SIG-M5 treated with dmso at 0.1 percent for 504 hours (cell line): ENCODE data around the gene CNTNAP4.

Experiments used
- DNase-seq: peaks from one replicate; lab custom pipeline; 2025; ENCODE audit not compliant: unreplicated experiment; lab: John Stamatoyannopoulos, UW

Gene CNTNAP4

DNA sequence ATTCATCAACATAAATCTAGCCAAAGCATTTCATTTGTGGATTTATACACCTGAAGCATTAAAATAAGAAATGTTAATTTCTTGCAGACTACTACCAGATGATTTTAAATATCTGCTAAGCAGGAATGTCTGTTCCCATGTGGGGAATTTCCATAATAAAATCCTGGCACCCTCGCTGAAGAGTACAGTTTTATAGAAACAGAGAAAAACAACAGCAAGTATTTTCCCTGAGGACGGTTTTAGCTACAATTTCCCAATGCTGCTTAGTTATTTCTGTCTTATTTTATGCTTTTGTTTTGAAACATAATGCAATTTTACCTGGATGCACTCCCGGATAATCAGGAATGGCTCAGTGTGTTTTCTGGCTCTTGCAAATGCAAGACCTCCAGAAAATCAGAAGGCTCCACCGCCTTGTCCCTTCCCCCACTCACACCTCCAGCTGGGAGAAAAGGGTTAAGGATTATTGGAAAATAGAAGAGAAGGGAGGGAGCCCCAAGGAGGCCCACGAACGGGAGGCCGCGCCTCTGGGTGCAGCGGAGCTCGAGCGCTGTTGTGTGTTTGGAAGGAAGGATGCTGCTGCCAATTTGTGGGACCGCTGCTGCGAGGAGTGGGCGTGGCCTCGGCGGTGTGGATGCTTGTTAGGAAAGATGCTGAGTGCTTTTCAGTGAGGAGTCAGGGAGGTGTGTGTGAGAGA lies at the start of gene CNTNAP4:
CNTNAP4 (plus strand) TSS at position 657 of the 694 bp plus-strand sequence. CDS start 262 bp downstream, outside the sequence.
- DNase-seq: no peak

DNA sequence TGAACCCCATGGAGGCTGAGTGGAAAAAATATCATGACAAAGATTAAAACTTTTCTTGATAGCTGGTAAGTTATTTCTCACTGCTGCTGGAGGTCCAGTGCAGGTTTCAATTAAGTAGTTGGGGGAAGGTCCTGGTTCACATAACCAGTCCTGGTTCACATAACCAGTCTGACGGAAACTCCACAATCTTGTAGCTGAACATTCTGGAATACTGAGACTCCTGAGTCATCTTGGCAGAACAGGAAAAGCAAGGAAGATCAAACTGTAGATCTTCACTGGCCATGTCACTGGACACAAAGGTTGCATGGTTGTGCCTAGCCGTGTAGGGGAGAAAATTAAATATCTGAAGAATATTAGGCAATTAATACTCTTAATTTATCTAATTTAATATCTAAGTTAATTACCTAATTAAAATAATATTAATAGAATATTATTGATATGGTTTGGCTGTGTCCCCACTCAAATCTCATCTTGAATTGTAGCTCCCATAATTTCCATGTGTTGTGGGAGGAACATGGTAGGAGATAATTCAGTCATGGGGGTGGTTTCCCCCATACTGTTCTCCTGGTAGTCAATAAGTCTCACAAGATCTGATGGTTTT lies 48.6 kb upstream of the CNTNAP4 start:
- DNase-seq: peak; percentile 14

GRCh38 chr16:76232704-76233103 lies 44.5 kb upstream of the CNTNAP4 start:
- no peak for DNase-seq

DNA sequence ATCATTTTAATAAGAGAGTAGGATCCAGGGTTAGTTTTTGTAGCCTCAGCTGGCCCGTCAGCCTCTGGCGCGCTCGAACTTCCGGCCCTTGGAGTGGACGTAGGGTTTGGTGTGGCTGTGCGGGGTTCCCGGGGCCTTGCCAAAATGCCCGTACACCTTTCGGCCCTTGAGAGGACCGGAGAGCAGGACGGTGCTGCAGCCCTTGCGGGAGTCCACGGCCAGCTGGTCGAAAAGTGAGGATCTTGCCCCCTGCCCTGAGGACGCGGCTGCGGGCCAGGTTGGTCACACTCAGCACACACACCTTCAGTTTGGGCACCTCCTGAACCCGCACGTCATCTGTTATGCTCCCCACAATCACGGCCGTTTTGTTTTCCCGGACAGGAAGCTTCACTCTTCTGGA lies 42.2 kb upstream of the CNTNAP4 start:
- no peak for DNase-seq

DNA sequence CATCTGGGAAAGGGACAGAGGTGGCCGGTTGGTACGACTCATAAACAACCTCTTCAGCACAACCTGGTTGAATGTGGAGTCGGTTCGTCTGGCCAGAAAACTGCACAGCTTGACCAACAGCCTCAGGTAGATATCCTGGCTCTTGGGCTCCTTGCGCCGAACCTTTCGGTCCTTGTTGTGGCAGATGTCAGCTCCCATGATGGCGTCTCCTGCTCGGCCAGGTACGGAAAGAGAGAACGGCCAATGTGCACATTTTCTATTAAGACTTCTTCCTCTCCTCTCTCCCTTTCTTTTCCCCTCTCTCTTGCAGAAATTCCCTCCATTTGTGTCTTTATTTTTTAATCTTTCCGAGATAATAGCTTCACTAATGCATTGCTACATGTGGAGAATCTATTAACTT lies 41.8 kb upstream of the CNTNAP4 start:
- DNase-seq: no peak

DNA sequence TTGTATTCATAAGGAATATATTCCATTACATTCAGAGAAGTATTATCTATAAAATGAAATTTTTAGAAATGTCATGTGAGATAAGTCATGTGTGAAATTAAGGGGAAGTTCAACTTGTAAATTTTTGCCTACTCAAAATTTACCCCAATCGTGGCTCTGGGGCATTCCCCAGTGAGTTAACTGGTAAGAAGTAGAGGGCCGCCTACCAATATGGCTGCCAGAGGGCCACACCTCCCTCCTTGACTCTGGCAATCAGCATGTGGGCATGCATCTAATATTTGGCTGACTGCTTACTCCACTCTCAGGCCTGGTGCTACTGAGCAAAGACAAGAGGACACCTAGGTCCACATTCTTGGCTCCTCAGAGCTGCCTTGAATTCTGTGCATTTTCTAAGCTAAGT lies 39.7 kb upstream of the CNTNAP4 start:
- DNase-seq: no peak

DNA sequence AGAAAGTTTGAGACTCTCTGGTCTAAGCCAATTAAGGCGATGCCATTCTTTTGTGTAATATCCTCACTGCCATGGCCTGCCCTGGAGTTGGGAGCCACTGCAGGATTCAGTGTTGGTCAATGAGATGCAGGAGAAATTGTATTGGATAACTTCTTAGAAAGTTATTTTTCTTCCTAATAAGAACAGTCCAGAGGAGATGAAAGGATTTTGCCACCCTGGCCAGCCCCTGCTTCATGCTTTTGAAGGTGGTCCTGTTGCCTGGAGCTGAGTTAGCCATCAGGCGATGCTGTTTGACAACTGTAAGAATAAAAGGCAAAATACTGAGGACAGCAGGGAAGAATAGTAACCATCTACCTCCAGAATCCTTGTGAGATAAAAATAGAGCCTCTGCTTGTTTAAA lies 35.4 kb upstream of the CNTNAP4 start:
- DNase-seq: no peak

GRCh38 chr16:76243620-76244019 lies 33.6 kb upstream of the CNTNAP4 start:
- no peak for DNase-seq

- DNase-seq: no peak
These were observed 30.6 kb upstream of the CNTNAP4 start for GRCh38 chr16:76246587-76246986.

DNA sequence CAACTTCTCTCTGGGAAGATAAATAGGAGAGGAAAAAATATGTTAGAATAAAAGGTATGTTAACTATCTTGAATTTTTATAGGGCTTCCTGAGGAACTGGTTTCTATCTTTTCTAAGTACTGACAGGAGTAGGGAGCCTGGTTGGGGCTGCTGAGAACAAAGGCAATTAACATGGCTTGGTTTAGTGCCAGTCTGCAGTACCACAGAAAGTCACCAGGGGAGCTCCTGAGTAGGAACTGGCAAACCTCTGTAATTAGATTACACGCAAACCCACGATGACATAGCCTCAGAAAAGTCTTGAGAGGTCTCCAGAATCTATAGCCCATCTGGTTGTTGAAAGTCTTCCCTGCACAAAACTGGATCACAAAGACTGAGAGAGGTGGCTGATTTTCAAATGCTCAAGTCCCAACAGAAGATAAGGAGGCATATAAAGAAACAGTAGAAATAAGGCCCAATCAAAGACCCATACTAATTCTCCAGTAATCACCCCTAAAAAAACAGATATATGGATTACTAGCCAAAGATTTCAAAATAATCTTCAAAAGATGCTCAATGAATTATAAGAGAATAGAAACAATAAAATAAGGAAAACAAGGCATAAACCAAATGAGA lies 11.7 kb upstream of the CNTNAP4 start:
- peak; percentile 28 for DNase-seq

DNA sequence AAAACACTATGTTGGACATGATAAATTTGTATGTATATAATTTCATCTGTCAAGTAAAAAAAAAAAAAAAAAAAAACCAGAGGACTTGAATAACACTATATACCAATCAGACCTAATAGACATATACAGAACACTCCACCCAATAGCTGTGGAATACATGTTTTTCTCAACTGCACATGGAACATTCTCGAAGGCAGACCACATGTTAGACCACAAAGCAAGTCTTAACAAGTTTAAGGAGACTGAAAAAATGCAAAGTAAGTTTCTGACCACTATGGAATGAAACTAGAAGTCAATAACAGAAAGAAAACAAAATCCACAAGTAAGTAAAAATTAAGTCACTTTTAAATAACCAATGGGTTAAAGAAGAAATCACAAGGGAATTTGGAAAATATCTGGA lies 8.4 kb upstream of the CNTNAP4 start:
- DNase-seq: no peak

DNA sequence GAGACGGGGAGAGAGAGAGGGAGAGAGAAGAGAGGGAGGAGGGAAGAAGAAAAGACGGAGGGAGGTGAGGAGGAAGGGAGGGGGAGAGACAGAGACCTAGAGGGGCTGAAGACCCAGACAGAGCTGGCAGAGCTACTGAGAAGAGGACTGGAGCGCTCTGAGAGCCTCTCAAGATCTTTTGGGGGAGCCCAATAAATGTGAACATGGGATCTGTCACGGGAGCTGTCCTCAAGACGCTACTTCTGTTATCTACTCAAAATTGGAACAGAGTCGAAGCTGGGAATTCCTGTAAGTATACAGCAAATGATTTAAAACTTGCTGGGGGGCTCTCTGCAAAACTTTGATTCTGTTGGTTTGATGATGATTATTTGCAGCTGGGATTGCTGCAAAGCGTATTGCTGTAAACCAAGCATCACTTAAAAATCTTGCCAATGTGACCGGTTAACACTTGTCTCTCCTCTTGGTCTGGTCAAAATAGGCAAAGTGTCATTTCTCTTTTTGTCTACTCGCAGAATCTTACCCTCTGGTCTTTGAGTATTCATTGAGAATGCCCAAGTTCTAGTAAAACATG lies 344 bp downstream of the CNTNAP4 start:
- no peak for DNase-seq

DNA sequence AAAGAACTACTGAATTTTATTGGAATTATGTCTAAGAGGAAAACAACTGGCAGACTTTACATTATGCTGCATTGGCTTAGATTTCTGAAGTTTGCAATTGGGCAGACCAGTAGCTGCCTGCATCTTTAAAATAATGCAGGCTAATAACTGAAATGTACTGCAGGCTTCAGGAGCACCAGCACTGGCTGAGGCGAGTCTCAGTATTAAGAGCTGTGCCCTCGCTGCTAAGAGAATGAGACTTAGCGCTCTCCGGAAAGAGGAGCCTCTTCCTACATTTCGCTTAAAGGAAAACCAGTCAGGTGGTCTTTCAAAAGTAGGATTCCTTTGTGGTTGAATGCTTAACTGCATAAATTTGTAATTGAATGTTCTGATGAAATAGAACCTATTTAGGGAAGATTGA lies 885 bp downstream of the CNTNAP4 start:
- no peak for DNase-seq

DNA sequence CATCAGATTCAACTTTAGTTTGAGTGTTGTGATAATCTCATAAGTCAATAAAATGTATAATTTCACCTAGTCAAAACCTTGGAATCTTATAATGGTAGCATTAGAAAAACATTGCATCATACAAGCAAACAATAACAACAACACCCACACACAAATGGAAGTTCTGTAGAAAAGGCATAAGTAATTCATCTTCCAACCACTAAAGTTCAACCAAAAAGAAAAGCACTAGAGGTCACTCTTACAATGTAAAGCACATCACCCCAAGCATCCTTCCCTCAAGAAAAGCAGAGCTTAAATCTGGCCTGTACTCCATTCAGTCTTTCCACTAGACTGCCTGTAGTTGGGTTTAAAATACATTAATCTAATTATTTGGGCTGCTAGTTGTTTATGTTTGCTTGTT lies 1.8 kb downstream of the CNTNAP4 start:
- peak; percentile 23 for DNase-seq

DNA sequence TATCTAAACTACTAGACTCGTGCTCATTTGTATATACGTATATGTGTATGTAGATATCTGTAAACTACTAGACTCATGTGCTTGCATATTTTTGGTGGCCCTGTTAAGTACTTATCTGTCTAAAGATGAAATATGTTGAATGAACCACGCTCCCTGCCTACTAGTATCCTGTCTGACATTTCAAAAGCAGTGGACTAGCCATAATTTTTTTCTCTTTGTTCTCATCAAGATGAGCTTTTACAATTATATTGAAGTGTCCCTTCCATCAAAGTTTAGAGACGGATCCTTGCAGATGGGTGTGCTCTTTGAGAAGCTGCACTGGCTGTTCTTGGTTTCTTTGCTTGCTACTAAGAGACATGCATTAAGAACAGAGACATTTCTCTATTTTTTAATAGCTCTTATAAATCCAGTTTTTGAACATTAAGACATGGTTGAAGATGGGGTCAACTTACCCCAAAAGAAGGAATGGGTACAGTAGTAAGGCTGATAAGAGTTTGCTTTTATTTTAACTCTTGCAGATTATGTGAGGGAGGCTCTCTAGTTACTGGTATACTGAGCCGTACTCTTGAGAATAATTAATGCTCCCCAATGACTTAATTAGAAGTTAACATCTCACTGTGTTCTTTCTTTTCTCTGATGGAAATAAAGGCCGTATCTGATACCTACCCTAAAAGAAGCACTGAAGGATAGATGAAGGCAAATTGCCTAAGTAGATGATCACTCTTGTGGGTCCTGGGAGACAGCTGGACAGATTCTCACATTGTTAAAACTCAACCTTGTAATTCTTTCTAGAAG lies 3.4 kb downstream of the CNTNAP4 start:
- DNase-seq: no peak

DNA sequence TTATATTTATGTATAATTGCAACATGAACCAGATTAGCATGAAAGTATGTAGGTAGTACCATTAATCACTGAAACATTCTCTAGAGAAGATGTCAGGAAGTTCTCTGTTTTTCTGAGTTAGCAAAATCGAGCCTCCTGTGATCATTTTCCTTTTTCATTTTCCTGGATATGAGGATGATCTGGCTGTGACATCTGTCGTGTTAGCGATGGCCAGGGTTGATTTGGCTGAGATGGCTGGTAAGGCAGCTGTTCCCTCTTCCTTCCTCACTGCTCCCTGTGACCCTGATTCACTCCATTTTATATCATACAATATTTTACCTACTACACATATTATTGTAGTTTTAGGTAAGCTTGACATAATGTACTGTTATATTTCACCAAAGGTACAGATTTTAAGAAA lies 10.3 kb downstream of the CNTNAP4 start:
- DNase-seq: no peak

- DNase-seq: no peak
These were observed 15.0 kb downstream of the CNTNAP4 start for GRCh38 chr16:76292218-76292617.

GRCh38 chr16:76293980-76294379 lies 16.8 kb downstream of the CNTNAP4 start:
- DNase-seq: no peak

GRCh38 chr16:76294396-76295214 lies 17.4 kb downstream of the CNTNAP4 start:
- DNase-seq: no peak

GRCh38 chr16:76297941-76298340 lies 20.7 kb downstream of the CNTNAP4 start:
- no peak for DNase-seq
